Activated naive CD4-positive, alpha-beta T cell treated with anti-CD3 and anti-CD28 coated beads, Interleukin-2, amount 10 ng/mL, durations not matched to agents 7 days and 5 days (primary cell): Measurements from ENCODE around the gene ZDHHC1.
A peak's percentile ranks its signal among the peaks of the same experiment; 100 is the strongest.

Experiments used
- CTCF ChIA-PET: fragments of 350-600 bp; sonication (Branson Sonifier 250); formaldehyde crosslinking; loops from one replicate; lab custom pipeline; 2021; ENCODE audit warnings: antibody characterized with exemption; lab: Charles Lee
- DNase-seq: peaks from one replicate; pipeline ENCODE4 v3.0.0-alpha.2; 2020
- H3K27ac Mint-ChIP-seq: one replicate; pipeline ENCODE4 v1.8.0; 2021; ENCODE audit warnings: mild to moderate bottlenecking, moderate library complexity, mixed read lengths
- H3K27me3 Mint-ChIP-seq: one replicate; pipeline ENCODE4 v1.8.0; 2021; ENCODE audit warnings: mild to moderate bottlenecking, mixed read lengths
- H3K36me3 Mint-ChIP-seq: one replicate; pipeline ENCODE4 v1.8.0; 2021; ENCODE audit warnings: mixed read lengths
- H3K4me1 Mint-ChIP-seq: one replicate; pipeline ENCODE4 v1.8.0; 2021; ENCODE audit warnings: mixed read lengths
- H3K4me3 Mint-ChIP-seq: one replicate; pipeline ENCODE4 v1.8.0; 2021; ENCODE audit warnings: mild to moderate bottlenecking, moderate library complexity, mixed read lengths
- H3K9me3 Mint-ChIP-seq: one replicate; pipeline ENCODE4 v1.8.0; 2021; ENCODE audit warnings: mixed read lengths

Gene ZDHHC1

DNA sequence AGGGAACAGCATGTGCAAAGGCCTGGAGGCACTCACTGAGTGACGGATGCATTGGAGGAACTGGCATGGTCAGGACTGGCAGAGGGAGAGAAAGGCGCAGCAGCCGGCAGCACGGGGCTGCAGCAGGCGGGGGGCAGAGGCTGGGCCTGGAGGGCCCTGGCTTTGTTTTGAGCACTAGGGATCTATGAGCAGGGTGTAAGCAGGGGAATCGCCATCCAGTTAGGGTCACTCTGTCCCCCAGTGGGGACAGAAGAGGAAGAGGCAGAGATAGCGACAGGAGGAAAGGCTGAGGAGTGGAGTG lies 28.8 kb upstream of the ZDHHC1 start:
- Mint-ChIP-seq H3K27ac (no peak overlapping the region), H3K36me3 (peaks cover 13% of the 10 kb centered on the region), H3K4me3 (no peak overlapping the region), H3K27me3 (no peaks in the 10 kb centered on the region), H3K9me3 (no peaks in the 10 kb centered on the region), H3K4me1 (no peaks in the 10 kb centered on the region)
- DNase-seq: no peak
- CTCF ChIA-PET: interaction anchor here (1.1 to 12.0 kb wide), 2 partner anchors 18 to 19 kb away, joined by 5 to 101 read pairs; no protein-coding TSS in a partner anchor

DNA sequence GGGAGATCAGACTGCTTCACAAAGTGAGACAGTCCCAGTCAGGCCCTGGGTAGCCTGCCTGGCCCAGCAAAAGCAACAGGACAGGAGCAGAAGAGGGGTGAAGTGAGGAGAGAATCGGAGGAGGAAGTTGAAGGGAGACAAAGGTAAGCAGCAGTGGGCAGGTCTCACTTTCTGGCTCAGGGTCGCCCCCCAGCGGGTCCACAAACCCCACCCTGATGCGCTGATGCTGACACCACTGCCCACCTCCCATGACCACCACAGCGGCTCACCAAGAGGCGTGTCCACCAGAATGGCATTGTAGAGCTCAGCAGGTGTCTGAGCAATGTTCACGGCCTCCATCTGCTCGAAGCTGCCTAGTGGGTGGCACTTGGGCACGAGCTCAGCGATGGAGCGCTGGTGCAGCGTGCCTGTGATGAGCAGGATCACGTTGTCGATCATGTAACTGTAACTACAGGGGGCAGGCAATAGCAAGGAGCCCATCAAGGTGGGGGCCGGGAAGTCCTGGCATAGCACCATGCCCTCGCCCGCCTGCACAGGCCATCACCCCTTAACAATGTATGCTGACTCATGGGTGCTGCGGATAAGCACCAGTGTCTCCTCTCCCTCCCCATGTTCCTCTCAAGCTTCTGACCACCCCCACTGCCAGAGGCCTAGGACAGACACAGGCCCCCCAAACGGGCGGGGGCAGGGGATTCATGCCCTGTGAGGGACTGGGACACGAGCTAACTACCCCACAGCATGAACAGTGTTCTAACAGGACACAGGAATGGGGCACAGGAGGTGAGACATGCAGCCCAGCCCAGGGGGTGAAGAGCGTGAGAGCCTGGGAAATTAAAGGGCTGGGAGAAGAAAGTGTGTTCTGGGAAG lies 28.2 kb upstream of the ZDHHC1 start:
- Mint-ChIP-seq H3K9me3 (no peaks in the 10 kb centered on the region), H3K27ac (no peak overlapping the region)
- CTCF ChIA-PET: interaction anchor here (0.6 to 12.0 kb wide), 3 partner anchors 18 to 345 kb away, joined by 3 to 101 read pairs (median 4); no protein-coding TSS in a partner anchor

GRCh38 chr16:67443265-67443664 lies 27.0 kb upstream of the ZDHHC1 start:
- Mint-ChIP-seq H3K27me3 (no peaks in the 10 kb centered on the region), H3K9me3 (no peaks in the 10 kb centered on the region), H3K27ac (no peak overlapping the region), H3K4me1 (no peaks in the 10 kb centered on the region), H3K36me3 (peaks cover 12% of the 10 kb centered on the region), H3K4me3 (no peak overlapping the region)
- no peak for DNase-seq
- CTCF ChIA-PET: interaction anchor here (0.5 to 12.0 kb wide), 3 partner anchors 16 to 157 kb away, joined by 3 to 101 read pairs (median 3); partner anchors contain the start of gene TPPP3

More for the DNA sequence above, 28.2 kb upstream of the ZDHHC1 start:
- no peak for DNase-seq
- no peaks in the 10 kb centered on the region for H3K27me3 Mint-ChIP-seq
- H3K36me3 Mint-ChIP-seq: peaks cover 12% of the 10 kb centered on the region
- no peaks in the 10 kb centered on the region for H3K4me1 Mint-ChIP-seq
- H3K4me3 Mint-ChIP-seq: no peak overlapping the region

GRCh38 chr16:67442581-67443255 lies 26.4 kb upstream of the ZDHHC1 start:
- Mint-ChIP-seq H3K27ac (no peak overlapping the region), H3K9me3 (no peaks in the 10 kb centered on the region), H3K4me3 (no peak overlapping the region), H3K4me1 (no peaks in the 10 kb centered on the region), H3K36me3 (peaks cover 11% of the 10 kb centered on the region), H3K27me3 (no peaks in the 10 kb centered on the region)
- no peak for DNase-seq
- CTCF ChIA-PET: interaction anchor here (0.5 to 12.0 kb wide), 3 partner anchors 16 to 158 kb away, joined by 3 to 101 read pairs (median 3); partner anchors contain the start of gene TPPP3

DNA sequence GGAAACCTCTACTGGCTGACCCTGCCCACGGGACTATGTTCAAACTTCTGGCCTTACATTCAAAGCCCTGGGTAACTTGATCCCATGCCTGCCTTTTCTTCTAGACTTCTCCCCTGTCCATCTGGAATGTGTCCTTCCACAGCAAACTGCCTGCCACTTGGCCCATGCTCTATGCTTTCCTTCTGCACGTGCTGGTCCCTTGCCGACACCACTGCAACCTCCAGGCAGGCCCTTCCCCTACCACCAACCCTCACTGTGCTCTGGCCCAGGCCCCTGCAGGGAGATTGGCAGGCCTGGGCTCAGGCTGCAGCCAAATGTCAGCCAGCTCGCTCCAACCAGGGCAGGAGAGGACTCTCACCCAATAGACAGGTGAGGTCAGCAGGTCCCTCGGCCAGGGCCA lies 25.6 kb upstream of the ZDHHC1 start:
- H3K4me3 Mint-ChIP-seq: no peak overlapping the region
- CTCF ChIA-PET: interaction anchor here (12.0 kb wide), 1 partner anchor 15 kb away, joined by 101 read pairs; no protein-coding TSS in a partner anchor
- H3K27ac Mint-ChIP-seq: peak overlapping the region; percentile 38

GRCh38 chr16:67441271-67441753 lies 25.0 kb upstream of the ZDHHC1 start:
- Mint-ChIP-seq H3K4me3 (no peak overlapping the region), H3K4me1 (no peaks in the 10 kb centered on the region), H3K27ac (no peak overlapping the region), H3K27me3 (no peaks in the 10 kb centered on the region), H3K36me3 (peaks cover 7% of the 10 kb centered on the region), H3K9me3 (no peaks in the 10 kb centered on the region)
- no peak for DNase-seq
- CTCF ChIA-PET: interaction anchor here (12.0 kb wide), 1 partner anchor 14 kb away, joined by 101 read pairs; no protein-coding TSS in a partner anchor

More for the DNA sequence above, 25.6 kb upstream of the ZDHHC1 start:
- Mint-ChIP-seq H3K4me1 (no peaks in the 10 kb centered on the region), H3K27me3 (no peaks in the 10 kb centered on the region), H3K9me3 (no peaks in the 10 kb centered on the region), H3K36me3 (peaks cover 10% of the 10 kb centered on the region)
- no peak for DNase-seq

- Mint-ChIP-seq H3K4me1 (no peaks in the 10 kb centered on the region), H3K9me3 (no peaks in the 10 kb centered on the region), H3K4me3 (no peak overlapping the region), H3K27ac (no peak overlapping the region), H3K27me3 (no peaks in the 10 kb centered on the region), H3K36me3 (peaks cover 5% of the 10 kb centered on the region)
- CTCF ChIA-PET: interaction anchor here (0.9 to 12.0 kb wide), 2 partner anchors 12 to 28 kb away, joined by 3 to 101 read pairs; no protein-coding TSS in a partner anchor
- no peak for DNase-seq
Measured at GRCh38 chr16:67438824-67439393, 22.6 kb upstream of the ZDHHC1 start.

- no peaks in the 10 kb centered on the region for H3K9me3 Mint-ChIP-seq
- no peaks in the 10 kb centered on the region for H3K4me1 Mint-ChIP-seq
- CTCF ChIA-PET: interaction anchor here (0.9 to 12.0 kb wide), 2 partner anchors 11 to 28 kb away, joined by 3 to 101 read pairs; no protein-coding TSS in a partner anchor
- peaks cover 5% of the 10 kb centered on the region for H3K27me3 Mint-ChIP-seq
- H3K36me3 Mint-ChIP-seq: peaks cover 5% of the 10 kb centered on the region
- no peak for DNase-seq
- no peak overlapping the region for H3K27ac Mint-ChIP-seq
- H3K4me3 Mint-ChIP-seq: no peak overlapping the region
Measured at GRCh38 chr16:67438098-67438791, 22.0 kb upstream of the ZDHHC1 start.

DNA sequence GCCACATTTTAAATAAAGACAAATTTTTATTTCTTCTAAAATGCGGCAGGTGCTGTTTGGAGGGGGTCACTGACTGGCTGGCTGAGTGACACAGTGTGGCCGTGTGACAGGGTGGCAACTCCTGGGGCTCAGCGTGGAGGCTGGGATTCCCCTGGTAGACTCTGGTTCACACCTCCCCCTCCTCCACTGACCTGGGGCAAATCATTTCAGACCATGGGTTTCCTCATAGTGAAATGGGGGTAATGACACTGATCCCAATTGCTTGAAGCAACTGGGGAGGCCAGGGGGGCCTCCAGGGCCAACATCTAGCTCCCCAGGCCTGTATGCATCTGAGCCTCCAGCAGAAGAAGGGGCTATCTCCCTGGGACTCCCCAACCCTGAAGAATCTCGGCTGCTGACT lies 21.2 kb upstream of the ZDHHC1 start:
- CTCF ChIA-PET: interaction anchor here (12.0 kb wide), 1 partner anchor 11 kb away, joined by 101 read pairs; no protein-coding TSS in a partner anchor
- DNase-seq: no peak

DNA sequence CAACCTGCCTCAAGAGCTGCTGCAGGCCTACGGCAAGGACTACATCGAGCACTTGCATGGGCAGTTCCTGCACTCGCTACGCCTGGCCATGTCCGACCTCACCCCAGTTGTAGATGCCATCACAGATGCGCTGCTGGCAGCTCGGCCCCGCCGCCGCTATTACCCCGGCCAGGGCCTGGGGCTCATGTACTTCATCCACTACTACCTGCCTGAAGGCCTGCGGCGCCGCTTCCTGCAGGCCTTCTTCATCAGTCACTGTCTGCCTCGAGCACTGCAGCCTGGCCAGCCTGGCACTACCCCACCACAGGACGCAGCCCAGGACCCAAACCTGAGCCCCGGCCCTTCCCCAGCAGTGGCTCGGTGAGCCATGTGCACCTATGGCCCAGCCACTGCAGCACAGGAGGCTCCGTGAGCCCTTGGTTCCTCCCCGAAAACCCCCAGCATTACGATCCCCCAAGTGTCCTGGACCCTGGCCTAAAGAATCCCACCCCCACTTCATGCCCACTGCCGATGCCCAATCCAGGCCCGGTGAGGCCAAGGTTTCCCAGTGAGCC lies 20.4 kb upstream of the ZDHHC1 start:
- H3K27me3 Mint-ChIP-seq: peaks cover 21% of the 10 kb centered on the region
- no peak overlapping the region for H3K4me3 Mint-ChIP-seq
- CTCF ChIA-PET: no interaction called here
- no peak for DNase-seq
- H3K9me3 Mint-ChIP-seq: no peaks in the 10 kb centered on the region
- peaks cover 3% of the 10 kb centered on the region for H3K4me1 Mint-ChIP-seq
- no peak overlapping the region for H3K27ac Mint-ChIP-seq
- H3K36me3 Mint-ChIP-seq: peaks cover 5% of the 10 kb centered on the region

More for the DNA sequence above, 21.2 kb upstream of the ZDHHC1 start:
- H3K4me1 Mint-ChIP-seq: no peaks in the 10 kb centered on the region
- H3K9me3 Mint-ChIP-seq: no peaks in the 10 kb centered on the region
- H3K36me3 Mint-ChIP-seq: peaks cover 5% of the 10 kb centered on the region
- no peak overlapping the region for H3K27ac Mint-ChIP-seq
- peaks cover 13% of the 10 kb centered on the region for H3K27me3 Mint-ChIP-seq
- no peak overlapping the region for H3K4me3 Mint-ChIP-seq

DNA sequence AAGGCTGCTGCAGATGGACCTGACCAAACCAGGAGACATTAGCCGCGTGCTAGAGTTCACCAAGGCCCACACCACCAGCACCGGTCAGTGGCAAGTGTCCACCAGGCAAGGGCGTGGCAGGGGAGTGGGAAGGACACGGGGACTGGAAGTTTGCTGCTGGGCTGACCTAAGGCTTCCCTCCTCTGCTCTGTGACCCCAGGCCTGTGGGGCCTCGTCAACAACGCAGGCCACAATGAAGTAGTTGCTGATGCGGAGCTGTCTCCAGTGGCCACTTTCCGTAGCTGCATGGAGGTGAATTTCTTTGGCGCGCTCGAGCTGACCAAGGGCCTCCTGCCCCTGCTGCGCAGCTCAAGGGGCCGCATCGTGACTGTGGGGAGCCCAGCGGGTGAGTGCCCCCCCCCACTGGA lies 19.5 kb upstream of the ZDHHC1 start:
- Mint-ChIP-seq H3K36me3 (peaks cover 5% of the 10 kb centered on the region), H3K9me3 (no peaks in the 10 kb centered on the region), H3K4me1 (peaks cover 5% of the 10 kb centered on the region), H3K4me3 (no peak overlapping the region), H3K27me3 (peaks cover 28% of the 10 kb centered on the region), H3K27ac (no peak overlapping the region)
- DNase-seq: no peak
- CTCF ChIA-PET: interaction anchor here (4.9 kb wide), 1 partner anchor 11 kb away, joined by 24 read pairs; no protein-coding TSS in a partner anchor

DNA sequence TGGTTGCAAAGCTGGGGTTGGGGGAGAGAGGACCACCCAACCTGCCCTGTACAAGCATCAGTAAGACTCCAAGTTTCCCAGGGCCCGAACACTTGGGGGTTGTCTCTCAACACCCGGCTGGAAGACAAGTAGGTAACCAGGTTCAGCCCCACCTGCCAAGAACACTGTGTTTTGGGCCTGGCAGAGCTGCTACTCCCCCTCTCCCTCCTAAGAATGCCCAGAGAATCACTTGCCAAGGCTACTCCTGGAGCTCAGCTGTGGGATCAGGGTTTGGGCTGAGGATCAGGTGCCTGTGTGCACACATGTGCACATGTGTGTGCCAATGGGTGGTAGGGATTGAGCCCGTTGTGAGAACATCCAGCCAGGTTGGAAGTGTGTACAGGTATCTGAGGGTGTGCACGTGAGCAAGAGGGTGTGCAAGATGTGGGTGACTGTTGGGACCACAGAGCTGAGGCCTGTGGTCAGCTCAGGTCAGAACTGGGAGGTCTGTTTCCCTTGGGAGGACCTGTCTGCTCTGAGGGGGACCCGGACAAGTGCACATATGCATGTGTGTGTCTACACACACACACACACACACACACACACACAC lies 16.9 kb upstream of the ZDHHC1 start:
- Mint-ChIP-seq H3K9me3 (no peaks in the 10 kb centered on the region), H3K36me3 (peaks cover under 1% of the 10 kb centered on the region), H3K4me3 (no peak overlapping the region), H3K27ac (no peak overlapping the region), H3K27me3 (peaks cover 53% of the 10 kb centered on the region), H3K4me1 (peaks cover 10% of the 10 kb centered on the region)
- CTCF ChIA-PET: interaction anchor here (1.2 to 4.9 kb wide), 2 partner anchors 14 to 32 kb away, joined by 4 to 24 read pairs; no protein-coding TSS in a partner anchor
- no peak for DNase-seq

DNA sequence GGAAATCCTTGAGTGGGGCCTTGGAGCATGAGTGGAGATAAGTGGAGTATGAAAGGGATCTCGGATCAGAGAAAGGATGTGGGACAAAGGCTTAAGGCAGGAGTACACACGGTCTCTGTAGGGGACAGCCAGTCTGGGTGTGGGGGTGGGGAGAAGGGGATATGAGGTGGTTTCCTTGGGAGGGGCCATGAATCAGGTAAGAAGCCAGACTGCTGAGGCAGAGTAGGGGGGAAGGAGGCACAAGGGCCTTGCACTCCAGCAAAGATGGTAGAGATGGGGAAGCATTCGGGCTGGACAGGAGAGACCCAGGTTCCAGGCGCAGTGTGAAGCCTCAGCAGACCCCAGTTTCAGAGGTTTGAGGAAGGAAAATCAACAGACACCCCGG lies 16.2 kb upstream of the ZDHHC1 start:
- H3K27me3 Mint-ChIP-seq: peaks cover 61% of the 10 kb centered on the region
- H3K27ac Mint-ChIP-seq: peak overlapping the region; percentile 58
- H3K4me3 Mint-ChIP-seq: peak overlapping the region; percentile 36
- no peak for DNase-seq
- H3K36me3 Mint-ChIP-seq: no peaks in the 10 kb centered on the region
- peaks cover 10% of the 10 kb centered on the region for H3K4me1 Mint-ChIP-seq
- CTCF ChIA-PET: interaction anchor here (1.1 to 4.9 kb wide), 2 partner anchors 14 to 82 kb away, joined by 4 to 24 read pairs; no protein-coding TSS in a partner anchor
- no peaks in the 10 kb centered on the region for H3K9me3 Mint-ChIP-seq
